ENCODE measurements around the gene CD22. TPM values are rescaled to one million over a fixed set of nuclear protein-coding genes. Genes with fewer than 3 reads are reported as not detected.

CD22 gene
- total and polyA plus RNA-seq, 4 donors, result 0.15 to 4.1 (median 1.3) TPM

GRCh38 chr19:35291259-35291658 lies 37.7 kb upstream of the CD22 start:
- Histone ChIP-seq H3K9ac (ENCODE audit: low read depth in 1 of 2, low read length in 2 of 2) (no peak overlapping the region), H3K27me3 (ENCODE audit: control insufficient read depth in 4 of 4, insufficient read depth in 4 of 4, low read length in 3 of 4) (no peaks in the 10 kb centered on the region), H3K4me3 (ENCODE audit: low read depth in 1 of 3, low read length in 3 of 3) (no peak overlapping the region), H3K27ac (ENCODE audit: low read depth in 1 of 2, low read length in 2 of 2) (no peak overlapping the region), H3K4me1 (ENCODE audit: control insufficient read depth in 4 of 4, insufficient read depth in 4 of 4, low read length in 3 of 4) (no peaks in the 10 kb centered on the region), H3K9me3 (ENCODE audit: control insufficient read depth in 4 of 4, low read length in 3 of 4) (no peaks in the 10 kb centered on the region), H3K36me3 (ENCODE audit: control insufficient read depth in 4 of 4, insufficient read depth in 3 of 4, low read depth in 1 of 4, low read length in 3 of 4) (no peaks in the 10 kb centered on the region)
- WGBS, result 82% methylated on average over 6 of the region's 6 CpGs
- TF ChIP-seq GABPA (IDR thresholded peaks at IDR 0.05 in 1 of 2, conservative IDR thresholded peaks at IDR 0.05 in 1 of 2) (no peak), HNF4A (conservative IDR thresholded peaks at IDR 0.05) (no peak), RXRA (IDR thresholded peaks at IDR 0.05) (no peak), CTCF (IDR thresholded peaks at IDR 0.05; ENCODE audit: low read depth, low read length, missing input control) (no peak), FOXA2 (IDR thresholded peaks at IDR 0.05) (no peak), MAX (IDR thresholded peaks at IDR 0.05) (no peak), REST (IDR thresholded peaks at IDR 0.05) (no peak), ATF3 (IDR thresholded peaks at IDR 0.05) (no peak), SP1 (IDR thresholded peaks at IDR 0.05) (no peak), HNF4G (IDR thresholded peaks at IDR 0.05) (no peak), RAD21 (IDR thresholded peaks at IDR 0.05) (no peak), NR2F2 (IDR thresholded peaks at IDR 0.05) (no peak), JUND (IDR thresholded peaks at IDR 0.05) (no peak)
- DNase-seq (ENCODE audit: low spot score), result no peak

- Histone ChIP-seq H3K36me3 (ENCODE audit: control insufficient read depth in 4 of 4, insufficient read depth in 3 of 4, low read depth in 1 of 4, low read length in 3 of 4) (no peaks in the 10 kb centered on the region), H3K9ac (ENCODE audit: low read depth in 1 of 2, low read length in 2 of 2) (no peak within 1 kb of the TSS), H3K4me3 (ENCODE audit: low read depth in 1 of 3, low read length in 3 of 3) (no peak within 1 kb of the TSS), H3K9me3 (ENCODE audit: control insufficient read depth in 4 of 4, low read length in 3 of 4) (no peaks in the 10 kb centered on the region), H3K27ac (ENCODE audit: low read depth in 1 of 2, low read length in 2 of 2) (no peak within 1 kb of the TSS), H3K27me3 (ENCODE audit: control insufficient read depth in 4 of 4, insufficient read depth in 4 of 4, low read length in 3 of 4) (no peaks in the 10 kb centered on the region), H3K4me1 (ENCODE audit: control insufficient read depth in 4 of 4, insufficient read depth in 4 of 4, low read length in 3 of 4) (no peaks in the 10 kb centered on the region)
- DNase-seq (ENCODE audit: low spot score), result no peak
- TF ChIP-seq EGR1 (IDR thresholded peaks at IDR 0.05; ENCODE audit: low read depth in 2 of 2) (no peak), RXRA (IDR thresholded peaks at IDR 0.05) (no peak), TAF1 (conservative IDR thresholded peaks at IDR 0.05) (no peak), MAX (IDR thresholded peaks at IDR 0.05) (no peak), CTCF (IDR thresholded peaks at IDR 0.05; ENCODE audit: low read depth, low read length, missing input control) (no peak), FOXA2 (IDR thresholded peaks at IDR 0.05) (no peak), NR2F2 (IDR thresholded peaks at IDR 0.05) (no peak), REST (IDR thresholded peaks at IDR 0.05) (no peak), JUND (IDR thresholded peaks at IDR 0.05) (no peak), GABPA (IDR thresholded peaks at IDR 0.05 in 1 of 2, conservative IDR thresholded peaks at IDR 0.05 in 1 of 2) (no peak), SP1 (IDR thresholded peaks at IDR 0.05) (no peak), ATF3 (IDR thresholded peaks at IDR 0.05) (no peak)
- WGBS, result 82% methylated on average over 12 of the region's 12 CpGs
Measured at GRCh38 chr19:35291916-35292315, 37.1 kb upstream of the CD22 start, which contains the start of gene MAG. Gene MAG, plus strand, starts transcription at chr19:35292161. Its CDS starts 3,248 bp downstream, at chr19:35295409.
